Endothelial cell of hepatic sinusoid (primary cell): Measurements from ENCODE around the gene TMEM59L.
"Not testable (repeated sequence)": the region's sequence is repeated elsewhere in the genome, so short reads cannot be mapped to it uniquely, and the experiment has no call there.

Source experiments
- in situ Hi-C: cut with HindIII; loops from 2 replicates; pipeline ENCODE4 v1.10.0; 2017; ENCODE audit warnings: low sequenced_read_pairs

TMEM59L gene

GRCh38 chr19:18612772-18613588 is at the start of gene TMEM59L:
Gene TMEM59L, plus strand, starts transcription at chr19:18612870. Its CDS starts 89 bp downstream, at chr19:18612959.
- in situ Hi-C loops, result no loop called here

- in situ Hi-C loops, result no loop called here
These were observed 45.7 kb upstream of the TMEM59L start for GRCh38 chr19:18566953-18567352.

- in situ Hi-C loops, result no loop called here
These were observed 44.3 kb upstream of the TMEM59L start for GRCh38 chr19:18568367-18568766.

GRCh38 chr19:18571564-18572344 is 40.9 kb upstream of the TMEM59L start, which contains the start of gene UBA52:
Gene UBA52, plus strand, starts transcription at chr19:18571857. Its CDS starts 1,444 bp downstream, at chr19:18573301.
- in situ Hi-C loops, result no loop called here

GRCh38 chr19:18574691-18575291 is 37.9 kb upstream of the TMEM59L start:
- in situ Hi-C loops, result loop anchor here (5.0 kb wide), 1 partner anchor 67 kb away; no protein-coding TSS in a partner anchor

- in situ Hi-C loops, result loop anchor here (5.0 kb wide), 1 partner anchor 69 kb away; no protein-coding TSS in a partner anchor
These were observed 36.3 kb upstream of the TMEM59L start for GRCh38 chr19:18576383-18576782.

GRCh38 chr19:18577365-18577914 is 35.2 kb upstream of the TMEM59L start:
- in situ Hi-C loops, result loop anchor here (5.0 kb wide), 1 partner anchor 70 kb away; no protein-coding TSS in a partner anchor

GRCh38 chr19:18580311-18580710 is 32.4 kb upstream of the TMEM59L start:
- in situ Hi-C loops, result no loop called here

GRCh38 chr19:18586306-18586705 is 26.4 kb upstream of the TMEM59L start:
- in situ Hi-C loops, result loop anchor here (5.0 kb wide), 1 partner anchor 86 kb away; no protein-coding TSS in a partner anchor

GRCh38 chr19:18587561-18587960 is 25.1 kb upstream of the TMEM59L start:
- in situ Hi-C loops, result loop anchor here (5.0 kb wide), 1 partner anchor 85 kb away; no protein-coding TSS in a partner anchor

- in situ Hi-C loops, result loop anchor here (5.0 kb wide), 1 partner anchor 84 kb away; no protein-coding TSS in a partner anchor
These were observed 24.6 kb upstream of the TMEM59L start for GRCh38 chr19:18587962-18588610.

GRCh38 chr19:18588611-18589379 is 23.9 kb upstream of the TMEM59L start, which contains the start of gene REX1BD:
Gene REX1BD, plus strand, starts transcription at chr19:18588798. Its CDS starts 4 bp downstream, at chr19:18588802.
- in situ Hi-C loops, result loop anchor here (5.0 kb wide), 1 partner anchor 84 kb away; no protein-coding TSS in a partner anchor

- in situ Hi-C loops, result loop anchor here (5.0 kb wide), 1 partner anchor 83 kb away; no protein-coding TSS in a partner anchor
These were observed 23.0 kb upstream of the TMEM59L start for GRCh38 chr19:18589380-18590272.

- in situ Hi-C loops, result no loop called here
These were observed 22.1 kb upstream of the TMEM59L start for GRCh38 chr19:18590273-18591272.

- in situ Hi-C loops, result no loop called here
These were observed 20.8 kb upstream of the TMEM59L start for GRCh38 chr19:18591735-18592385.

- in situ Hi-C loops, result not testable (repeated sequence)
These were observed 19.9 kb upstream of the TMEM59L start for GRCh38 chr19:18592732-18593131.
